ENCODE data around the gene RAB15. TPM values are rescaled to one million over a fixed set of nuclear protein-coding genes. Genes with fewer than 3 reads are reported as not detected.

RAB15 gene
- total and polyA plus RNA-seq, 9 of the 15 experiments (the other 6 are each of a cell fraction or from before 2014, with no cell fraction given): 0.09 to 0.30 (median 0.16) TPM; not detected in 2

GRCh38 chr14:64997108-64997794 is 25.1 kb upstream of the RAB15 start (continued):
- no peak for TF ChIP-seq CEBPZ (IDR thresholded peaks at IDR 0.05; ENCODE audit: borderline replicate concordance, low read depth, low read length)
- no peak for TF ChIP-seq KHSRP (IDR thresholded peaks at IDR 0.05)
- TF ChIP-seq ATF1 (CRISPR knock-in tag; IDR thresholded peaks at IDR 0.05): no peak
- no peak for TF ChIP-seq ATF1 (tag; IDR thresholded peaks at IDR 0.05)
- no peak for TF ChIP-seq ZBTB5 (IDR thresholded peaks at IDR 0.05)
- no peak for TF ChIP-seq MYC (IDR thresholded peaks at IDR 0.05; ENCODE audit: low read depth, low read length)
- TF ChIP-seq MYC (CRISPR knock-in tag; IDR thresholded peaks at IDR 0.05; ENCODE audit: borderline replicate concordance, low read depth): no peak
- TF ChIP-seq SMAD4 (CRISPR knock-in tag; conservative IDR thresholded peaks at IDR 0.05): no peak
